MM.1S (cell line): ENCODE measurements around the gene DAPP1.

Experiments used
- EZH2 ChIP-seq: fragments of 300-600 bp; sonication (generic); optimal IDR thresholded peaks from 2 replicates; pipeline ENCODE3; 2017; ENCODE audit warnings: low read depth, mild to moderate bottlenecking, antibody characterized with exemption, low read length, mixed read lengths
- EZH2phosphoT487 ChIP-seq: fragments of 300-600 bp; sonication (generic); IDR thresholded peaks from 2 replicates; pipeline ENCODE4 v1.6.1; 2018; ENCODE audit warnings: antibody characterized with exemption, low read length
- TF ChIP-seq, protein P1 (sequence below): fragments of 300-600 bp; sonication (generic); IDR thresholded peaks from 2 replicates; pipeline ENCODE4 v1.5.1; 2016; ENCODE audit warnings: antibody characterized with exemption, low read length, mixed read lengths

DNA sequence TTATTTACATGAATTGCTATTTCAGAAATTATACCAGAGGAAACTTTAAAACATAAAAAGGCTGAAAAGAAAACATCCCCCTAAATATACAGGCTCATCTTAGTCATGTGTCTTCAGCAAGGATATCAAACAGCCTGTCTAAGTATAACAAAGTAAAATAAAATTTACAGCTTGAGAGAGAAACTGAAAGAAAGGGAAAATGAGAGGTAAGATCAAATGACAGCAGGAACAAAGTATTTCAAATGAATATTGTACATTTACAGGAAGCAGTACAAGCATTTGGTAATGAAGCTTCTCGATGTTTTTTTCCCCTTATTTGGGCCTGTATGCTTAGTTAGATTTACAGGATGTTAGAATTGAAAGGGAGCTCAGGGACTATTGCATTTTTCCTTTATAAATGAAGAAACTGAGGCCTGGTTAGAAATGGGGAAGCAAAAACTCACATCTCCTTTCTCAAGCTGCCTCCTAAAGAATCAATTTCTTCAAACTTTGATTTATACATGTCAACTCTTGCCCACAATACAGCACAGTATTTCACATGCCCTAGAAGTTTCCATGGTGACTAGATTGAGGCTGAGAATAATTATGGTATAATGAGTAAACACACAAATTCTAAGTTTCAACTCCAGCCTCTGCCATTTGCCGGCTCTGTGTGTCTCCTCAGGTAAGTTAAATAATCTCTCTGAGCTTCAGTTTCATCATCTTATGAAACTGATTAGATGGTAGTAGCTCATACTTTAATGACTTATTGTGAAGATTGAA is 29.3 kb downstream of the DAPP1 start:
- TF ChIP-seq, protein P1, sequence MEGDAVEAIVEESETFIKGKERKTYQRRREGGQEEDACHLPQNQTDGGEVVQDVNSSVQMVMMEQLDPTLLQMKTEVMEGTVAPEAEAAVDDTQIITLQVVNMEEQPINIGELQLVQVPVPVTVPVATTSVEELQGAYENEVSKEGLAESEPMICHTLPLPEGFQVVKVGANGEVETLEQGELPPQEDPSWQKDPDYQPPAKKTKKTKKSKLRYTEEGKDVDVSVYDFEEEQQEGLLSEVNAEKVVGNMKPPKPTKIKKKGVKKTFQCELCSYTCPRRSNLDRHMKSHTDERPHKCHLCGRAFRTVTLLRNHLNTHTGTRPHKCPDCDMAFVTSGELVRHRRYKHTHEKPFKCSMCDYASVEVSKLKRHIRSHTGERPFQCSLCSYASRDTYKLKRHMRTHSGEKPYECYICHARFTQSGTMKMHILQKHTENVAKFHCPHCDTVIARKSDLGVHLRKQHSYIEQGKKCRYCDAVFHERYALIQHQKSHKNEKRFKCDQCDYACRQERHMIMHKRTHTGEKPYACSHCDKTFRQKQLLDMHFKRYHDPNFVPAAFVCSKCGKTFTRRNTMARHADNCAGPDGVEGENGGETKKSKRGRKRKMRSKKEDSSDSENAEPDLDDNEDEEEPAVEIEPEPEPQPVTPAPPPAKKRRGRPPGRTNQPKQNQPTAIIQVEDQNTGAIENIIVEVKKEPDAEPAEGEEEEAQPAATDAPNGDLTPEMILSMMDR = no peak
- no peak for TF ChIP-seq EZH2
- no peak for TF ChIP-seq EZH2phosphoT487
